Measurements from ENCODE around the gene HOMER2.
"Not testable (repeated sequence)": the region's sequence is repeated elsewhere in the genome, so short reads cannot be mapped to it uniquely, and the experiment has no call there.

The HOMER2 gene

DNA sequence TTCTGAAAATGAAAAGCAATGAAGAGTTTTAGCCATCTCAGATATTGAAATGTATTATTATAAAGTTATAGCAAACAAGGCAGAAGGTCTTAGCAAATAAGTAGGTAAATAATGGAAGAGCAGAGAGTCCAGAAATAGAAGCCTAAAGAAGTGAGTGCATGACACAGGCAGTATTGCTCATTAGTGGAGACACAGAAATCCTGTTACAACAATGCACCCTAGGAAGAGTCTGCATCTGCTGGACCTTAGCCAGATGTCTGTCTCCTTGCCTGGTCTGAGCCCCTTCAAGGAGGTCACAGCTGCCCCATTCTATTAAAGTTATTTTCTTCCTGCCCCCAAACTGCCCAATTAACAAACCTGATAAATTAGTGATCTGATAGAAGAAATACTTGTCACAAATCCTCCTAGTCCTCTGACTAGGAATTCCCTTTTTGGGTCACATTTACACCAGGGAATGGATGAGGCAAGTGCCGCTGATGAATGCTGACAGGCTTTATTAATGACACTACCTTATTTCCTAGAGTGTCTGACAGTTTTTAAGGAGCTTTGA is 51.9 kb downstream of the HOMER2 start:
- Histone ChIP-seq H3K36me3 (no peaks in the 10 kb centered on the region), H3K9me3 (ENCODE audit: severe bottlenecking) (no peaks in the 10 kb centered on the region), H3K27me3 (ENCODE audit: insufficient read depth, low read depth, severe bottlenecking) (no peaks in the 10 kb centered on the region), H3K27ac (no peak overlapping the region), H3K4me3 (ENCODE audit: low read depth, low read length) (no peak overlapping the region)
- no peak for DNase-seq
- TF ChIP-seq, protein P1, sequence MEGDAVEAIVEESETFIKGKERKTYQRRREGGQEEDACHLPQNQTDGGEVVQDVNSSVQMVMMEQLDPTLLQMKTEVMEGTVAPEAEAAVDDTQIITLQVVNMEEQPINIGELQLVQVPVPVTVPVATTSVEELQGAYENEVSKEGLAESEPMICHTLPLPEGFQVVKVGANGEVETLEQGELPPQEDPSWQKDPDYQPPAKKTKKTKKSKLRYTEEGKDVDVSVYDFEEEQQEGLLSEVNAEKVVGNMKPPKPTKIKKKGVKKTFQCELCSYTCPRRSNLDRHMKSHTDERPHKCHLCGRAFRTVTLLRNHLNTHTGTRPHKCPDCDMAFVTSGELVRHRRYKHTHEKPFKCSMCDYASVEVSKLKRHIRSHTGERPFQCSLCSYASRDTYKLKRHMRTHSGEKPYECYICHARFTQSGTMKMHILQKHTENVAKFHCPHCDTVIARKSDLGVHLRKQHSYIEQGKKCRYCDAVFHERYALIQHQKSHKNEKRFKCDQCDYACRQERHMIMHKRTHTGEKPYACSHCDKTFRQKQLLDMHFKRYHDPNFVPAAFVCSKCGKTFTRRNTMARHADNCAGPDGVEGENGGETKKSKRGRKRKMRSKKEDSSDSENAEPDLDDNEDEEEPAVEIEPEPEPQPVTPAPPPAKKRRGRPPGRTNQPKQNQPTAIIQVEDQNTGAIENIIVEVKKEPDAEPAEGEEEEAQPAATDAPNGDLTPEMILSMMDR (IDR thresholded peaks at IDR 0.05; ENCODE audit: low read depth, low read length) = no peak

DNA sequence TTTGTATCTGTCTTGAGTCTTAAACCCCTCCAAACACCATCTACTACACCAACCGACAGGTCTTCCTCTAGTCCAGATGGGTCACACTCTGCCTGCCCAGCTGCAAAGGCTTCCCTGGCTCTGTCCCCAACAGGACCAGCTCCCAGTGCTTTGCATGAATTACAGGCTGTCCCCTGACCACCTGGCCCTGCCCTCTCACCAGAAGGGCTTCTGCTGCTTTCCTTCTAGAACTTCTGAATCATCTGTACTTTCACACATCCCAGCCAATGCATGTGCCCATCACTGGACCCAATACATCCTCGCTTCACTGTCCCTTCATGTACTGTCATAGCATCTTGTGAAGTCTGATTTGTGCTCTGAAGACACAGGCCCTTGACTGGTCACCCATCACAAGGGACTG is 53.6 kb downstream of the HOMER2 start:
- no peak for DNase-seq
- H3K27ac ChIP-seq = no peak overlapping the region
- H3K4me3 ChIP-seq (ENCODE audit: low read depth, low read length) = no peak overlapping the region
- TF ChIP-seq, protein P1 (IDR thresholded peaks at IDR 0.05; ENCODE audit: low read depth, low read length) = no peak
- H3K36me3 ChIP-seq = no peaks in the 10 kb centered on the region
- no peaks in the 10 kb centered on the region for H3K9me3 ChIP-seq (ENCODE audit: severe bottlenecking)
- no peaks in the 10 kb centered on the region for H3K27me3 ChIP-seq (ENCODE audit: insufficient read depth, low read depth, severe bottlenecking)

DNA sequence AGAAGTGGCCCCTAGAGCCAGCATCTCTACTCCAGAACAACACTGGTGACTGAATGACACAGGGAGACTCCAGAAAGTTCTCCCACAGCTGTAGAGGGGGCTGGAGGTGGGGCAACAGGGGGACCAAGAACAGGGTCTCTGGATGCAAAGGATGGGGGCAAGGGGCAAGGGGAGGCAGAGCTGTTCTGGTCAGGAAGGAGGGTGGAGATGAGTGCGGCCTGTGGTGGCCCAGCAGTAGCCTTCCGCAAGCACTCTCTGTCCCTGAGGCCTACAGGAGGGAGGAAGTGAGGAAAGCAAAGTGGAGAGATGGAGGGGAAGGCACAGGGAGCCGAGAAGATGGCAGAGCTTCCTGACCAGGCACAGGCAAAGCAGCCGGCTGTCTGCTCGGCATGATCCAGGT is 56.5 kb downstream of the HOMER2 start:
- TF ChIP-seq, protein P1 (IDR thresholded peaks at IDR 0.05; ENCODE audit: low read depth, low read length) = no peak
- H3K27me3 ChIP-seq (ENCODE audit: insufficient read depth, low read depth, severe bottlenecking) = no peaks in the 10 kb centered on the region
- no peaks in the 10 kb centered on the region for H3K36me3 ChIP-seq
- no peaks in the 10 kb centered on the region for H3K9me3 ChIP-seq (ENCODE audit: severe bottlenecking)
- DNase-seq = no peak
- no peak overlapping the region for H3K27ac ChIP-seq
- H3K4me3 ChIP-seq (ENCODE audit: low read depth, low read length) = no peak overlapping the region

DNA sequence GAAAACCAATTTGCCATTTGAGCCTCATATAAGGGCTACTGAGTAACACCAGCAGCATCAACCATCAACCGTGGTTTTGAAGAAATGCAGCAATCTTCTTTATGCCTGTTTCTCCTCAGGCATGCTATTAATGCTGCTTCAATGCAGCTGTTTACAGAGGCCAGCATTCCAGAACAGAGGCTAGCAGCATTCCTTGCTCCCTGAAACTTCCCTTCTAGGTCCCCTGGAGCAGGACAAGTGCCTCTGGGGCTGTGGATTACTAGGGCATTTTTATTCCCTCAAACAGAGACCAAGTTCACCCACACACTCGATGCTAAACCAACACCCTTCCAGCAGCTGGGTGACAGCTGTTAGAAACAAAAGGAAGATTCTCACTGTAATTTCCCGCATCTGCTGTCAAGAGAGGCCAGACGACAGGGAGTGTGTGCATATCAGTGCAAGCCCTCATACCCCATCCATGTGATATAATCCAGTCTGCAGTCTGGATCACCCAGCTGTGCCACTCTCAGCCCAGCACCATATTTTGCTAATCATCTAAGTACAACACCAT is 57.5 kb downstream of the HOMER2 start:
- TF ChIP-seq, protein P1 (IDR thresholded peaks at IDR 0.05; ENCODE audit: low read depth, low read length) = no peak

DNA sequence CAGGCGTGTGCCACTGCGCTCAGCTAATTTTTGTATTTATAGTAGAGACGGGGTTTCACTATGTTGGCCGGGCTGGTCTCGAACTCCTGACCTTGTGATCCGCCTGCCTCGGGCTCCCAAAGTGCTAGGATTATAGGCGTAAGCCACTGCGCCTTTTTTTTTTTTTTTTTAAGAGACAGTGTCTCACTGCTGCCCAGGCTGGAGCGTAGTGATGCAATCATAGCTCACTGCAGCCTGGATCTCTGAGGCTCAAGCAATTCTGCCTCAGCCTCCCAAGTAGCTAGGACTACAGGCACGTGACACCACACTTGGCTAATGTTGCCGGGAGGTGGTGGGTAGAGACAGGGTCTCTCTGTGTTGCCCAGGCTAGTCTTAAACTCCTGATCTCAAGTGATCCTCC is 59.0 kb downstream of the HOMER2 start:
- not testable (repeated sequence) for H3K27ac ChIP-seq; H3K4me3 ChIP-seq (ENCODE audit: low read depth, low read length); H3K27me3 ChIP-seq (ENCODE audit: insufficient read depth, low read depth, severe bottlenecking); H3K36me3 ChIP-seq; DNase-seq; H3K9me3 ChIP-seq (ENCODE audit: severe bottlenecking)

More for the DNA sequence above, 57.5 kb downstream of the HOMER2 start:
- no peaks in the 10 kb centered on the region for H3K27me3 ChIP-seq (ENCODE audit: insufficient read depth, low read depth, severe bottlenecking)
- DNase-seq = no peak
- no peaks in the 10 kb centered on the region for H3K36me3 ChIP-seq
- no peaks in the 10 kb centered on the region for H3K9me3 ChIP-seq (ENCODE audit: severe bottlenecking)
- H3K27ac ChIP-seq = no peak overlapping the region
- H3K4me3 ChIP-seq (ENCODE audit: low read depth, low read length) = no peak overlapping the region

DNA sequence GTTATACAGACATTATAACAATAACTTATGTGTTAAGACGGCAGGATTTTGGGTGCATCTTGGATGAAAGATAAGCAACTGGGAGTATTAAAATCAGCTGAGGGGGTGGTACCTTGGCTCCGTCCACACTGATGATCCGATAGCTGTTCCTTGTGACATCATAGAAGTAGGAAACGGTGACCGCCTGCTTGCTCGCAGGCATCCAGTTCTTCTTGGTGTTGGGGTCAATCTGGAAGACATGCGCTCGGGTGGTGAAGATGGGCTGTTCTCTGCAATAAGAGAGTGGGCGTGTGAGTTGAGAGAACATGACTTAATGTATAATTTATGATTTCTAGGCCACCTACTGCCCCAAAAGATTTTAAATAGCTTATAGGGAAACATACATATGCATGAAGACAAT is 59.9 kb downstream of the HOMER2 start:
- Histone ChIP-seq H3K27me3 (ENCODE audit: insufficient read depth, low read depth, severe bottlenecking) (no peaks in the 10 kb centered on the region), H3K27ac (no peak overlapping the region), H3K9me3 (ENCODE audit: severe bottlenecking) (no peaks in the 10 kb centered on the region), H3K4me3 (ENCODE audit: low read depth, low read length) (no peak overlapping the region), H3K36me3 (no peaks in the 10 kb centered on the region)
- no peak for DNase-seq
- TF ChIP-seq, protein P1 (IDR thresholded peaks at IDR 0.05; ENCODE audit: low read depth, low read length) = no peak

Measured in WERI-Rb-1 (cell line).